DOHH2 (cell line): ENCODE data around the gene OR4D2.

Experiments used
- EZH2phosphoT487 ChIP-seq: fragments of 200-600 bp; sonication (generic); IDR thresholded peaks from 2 replicates; pipeline ENCODE4 v1.6.1; 2017; ENCODE audit warnings: borderline replicate concordance, mild to moderate bottlenecking, antibody characterized with exemption, low read length, moderate library complexity, mixed read lengths
- TF ChIP-seq, protein P1 (sequence below): fragments of 200-600 bp; sonication (generic); IDR thresholded peaks from one replicate; pipeline ENCODE4 v1.5.1; 2014; ENCODE audit warnings: antibody characterized with exemption, mild to moderate bottlenecking, low read depth, low read length; ENCODE audit not compliant: poor library complexity, severe bottlenecking

DNA sequence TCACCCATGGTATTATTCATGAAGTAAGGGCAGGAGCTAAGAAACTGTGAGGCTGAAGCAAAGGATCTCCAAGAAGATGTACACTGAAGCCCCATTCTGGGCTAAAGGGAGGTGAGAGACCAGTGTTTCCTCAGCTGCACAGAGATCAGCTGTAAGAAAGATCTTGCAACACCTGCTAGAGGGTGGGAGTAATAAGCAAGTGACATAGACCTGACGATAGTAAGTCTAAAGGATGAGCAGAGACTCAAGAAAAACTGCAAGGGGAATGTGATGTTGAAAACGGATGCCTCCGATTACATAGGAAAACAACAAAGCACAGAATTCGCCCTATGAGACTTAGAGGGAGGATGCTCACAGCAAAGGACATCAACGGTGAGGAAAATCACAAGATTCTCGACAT lies at the start of gene OR4D2:
- TF ChIP-seq, protein P1, sequence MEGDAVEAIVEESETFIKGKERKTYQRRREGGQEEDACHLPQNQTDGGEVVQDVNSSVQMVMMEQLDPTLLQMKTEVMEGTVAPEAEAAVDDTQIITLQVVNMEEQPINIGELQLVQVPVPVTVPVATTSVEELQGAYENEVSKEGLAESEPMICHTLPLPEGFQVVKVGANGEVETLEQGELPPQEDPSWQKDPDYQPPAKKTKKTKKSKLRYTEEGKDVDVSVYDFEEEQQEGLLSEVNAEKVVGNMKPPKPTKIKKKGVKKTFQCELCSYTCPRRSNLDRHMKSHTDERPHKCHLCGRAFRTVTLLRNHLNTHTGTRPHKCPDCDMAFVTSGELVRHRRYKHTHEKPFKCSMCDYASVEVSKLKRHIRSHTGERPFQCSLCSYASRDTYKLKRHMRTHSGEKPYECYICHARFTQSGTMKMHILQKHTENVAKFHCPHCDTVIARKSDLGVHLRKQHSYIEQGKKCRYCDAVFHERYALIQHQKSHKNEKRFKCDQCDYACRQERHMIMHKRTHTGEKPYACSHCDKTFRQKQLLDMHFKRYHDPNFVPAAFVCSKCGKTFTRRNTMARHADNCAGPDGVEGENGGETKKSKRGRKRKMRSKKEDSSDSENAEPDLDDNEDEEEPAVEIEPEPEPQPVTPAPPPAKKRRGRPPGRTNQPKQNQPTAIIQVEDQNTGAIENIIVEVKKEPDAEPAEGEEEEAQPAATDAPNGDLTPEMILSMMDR = no peak
- no peak for TF ChIP-seq EZH2phosphoT487
